ENCODE measurements around the gene KIAA1755. TPM values are rescaled to one million over a fixed set of nuclear protein-coding genes. Genes with fewer than 3 reads are reported as not detected.

KIAA1755 gene
- total RNA-seq, 4 donors from 2014 or later, result 1.1 to 3.6 (median 2.1) TPM

DNA sequence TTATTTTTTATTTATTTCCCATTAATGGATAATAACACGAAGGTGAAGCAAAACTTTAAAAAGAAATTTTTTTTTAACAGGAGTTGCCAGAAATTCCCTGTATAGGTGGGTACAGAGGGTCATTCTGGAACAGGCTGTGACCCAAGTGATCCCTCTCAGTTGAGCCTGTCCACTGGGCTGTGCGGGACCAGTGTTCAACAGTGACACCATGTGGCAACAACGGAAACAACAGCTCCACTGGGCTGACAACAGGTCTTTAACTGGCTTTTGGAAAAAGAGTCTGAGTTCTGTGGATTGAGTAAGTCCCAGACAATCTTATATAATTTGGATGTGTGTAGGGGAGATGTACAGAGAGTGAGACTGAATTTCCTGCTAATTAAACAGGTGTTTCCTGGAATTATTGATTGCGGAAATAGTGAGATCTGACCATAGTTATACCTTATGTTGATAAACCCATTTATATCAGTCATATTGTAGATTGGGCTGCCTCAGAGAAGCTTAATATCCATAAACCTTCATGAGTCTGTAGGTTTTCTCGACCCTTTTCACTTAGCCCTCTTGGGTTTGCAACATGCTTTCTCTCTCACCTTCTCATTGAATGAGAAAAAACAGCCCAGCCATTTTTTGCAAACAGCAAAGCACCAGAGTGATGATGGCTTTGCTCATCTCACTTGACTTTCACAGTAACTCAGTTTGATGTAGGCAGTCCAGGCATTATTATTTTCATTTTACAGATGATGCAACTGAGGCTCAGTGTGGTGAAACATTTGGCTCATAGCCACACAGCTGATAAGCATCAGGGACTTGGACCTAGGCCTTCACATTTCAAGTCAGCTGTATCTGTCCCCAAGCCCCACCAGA, 17.5 kb downstream of the KIAA1755 start:
- TF ChIP-seq, protein P1, sequence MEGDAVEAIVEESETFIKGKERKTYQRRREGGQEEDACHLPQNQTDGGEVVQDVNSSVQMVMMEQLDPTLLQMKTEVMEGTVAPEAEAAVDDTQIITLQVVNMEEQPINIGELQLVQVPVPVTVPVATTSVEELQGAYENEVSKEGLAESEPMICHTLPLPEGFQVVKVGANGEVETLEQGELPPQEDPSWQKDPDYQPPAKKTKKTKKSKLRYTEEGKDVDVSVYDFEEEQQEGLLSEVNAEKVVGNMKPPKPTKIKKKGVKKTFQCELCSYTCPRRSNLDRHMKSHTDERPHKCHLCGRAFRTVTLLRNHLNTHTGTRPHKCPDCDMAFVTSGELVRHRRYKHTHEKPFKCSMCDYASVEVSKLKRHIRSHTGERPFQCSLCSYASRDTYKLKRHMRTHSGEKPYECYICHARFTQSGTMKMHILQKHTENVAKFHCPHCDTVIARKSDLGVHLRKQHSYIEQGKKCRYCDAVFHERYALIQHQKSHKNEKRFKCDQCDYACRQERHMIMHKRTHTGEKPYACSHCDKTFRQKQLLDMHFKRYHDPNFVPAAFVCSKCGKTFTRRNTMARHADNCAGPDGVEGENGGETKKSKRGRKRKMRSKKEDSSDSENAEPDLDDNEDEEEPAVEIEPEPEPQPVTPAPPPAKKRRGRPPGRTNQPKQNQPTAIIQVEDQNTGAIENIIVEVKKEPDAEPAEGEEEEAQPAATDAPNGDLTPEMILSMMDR (IDR thresholded peaks at IDR 0.05; ENCODE audit: low read depth), result no peak

DNA sequence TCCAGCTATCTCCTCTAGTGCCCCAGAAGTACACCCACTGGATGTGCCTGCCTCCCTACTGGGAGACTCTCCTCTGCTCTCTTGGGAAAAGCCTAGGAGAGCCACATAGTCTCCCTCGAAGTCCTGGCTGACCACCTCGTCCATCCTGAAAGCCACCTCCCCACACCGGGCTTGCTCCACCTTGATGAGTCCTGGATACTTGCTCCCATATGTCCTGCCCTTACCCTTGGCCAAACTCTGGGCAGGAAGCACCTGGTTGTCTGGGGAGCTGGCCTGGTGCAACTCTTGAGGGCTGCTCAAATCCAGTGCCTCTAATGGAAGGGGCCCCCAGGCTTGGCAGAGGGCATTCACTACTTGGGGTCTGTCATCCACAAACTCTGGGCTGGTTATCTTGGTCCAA, 19.3 kb downstream of the KIAA1755 start:
- TF ChIP-seq, protein P1 (IDR thresholded peaks at IDR 0.05; ENCODE audit: low read depth), result no peak

DNA sequence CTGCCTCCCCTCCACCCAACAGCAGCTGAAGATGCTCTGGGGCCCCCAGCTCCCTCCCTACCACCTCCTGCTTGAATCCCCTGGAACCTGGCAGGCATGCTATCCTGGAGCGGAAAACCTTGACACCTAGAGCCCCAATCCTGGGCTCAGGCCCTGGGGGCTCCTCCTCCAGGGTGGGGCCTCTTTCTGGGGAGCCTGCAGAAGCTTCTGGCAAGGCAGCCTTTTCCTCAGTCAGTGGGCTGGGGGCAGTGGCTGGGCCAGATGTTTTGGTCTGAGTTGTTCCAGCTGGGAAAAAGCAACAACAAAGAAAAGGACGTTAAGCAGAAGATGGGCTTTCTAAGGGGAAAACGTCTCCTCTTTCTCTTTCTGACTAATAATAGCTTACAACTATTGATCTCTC, 21.1 kb downstream of the KIAA1755 start:
- TF ChIP-seq, protein P1 (IDR thresholded peaks at IDR 0.05; ENCODE audit: low read depth), result no peak

DNA sequence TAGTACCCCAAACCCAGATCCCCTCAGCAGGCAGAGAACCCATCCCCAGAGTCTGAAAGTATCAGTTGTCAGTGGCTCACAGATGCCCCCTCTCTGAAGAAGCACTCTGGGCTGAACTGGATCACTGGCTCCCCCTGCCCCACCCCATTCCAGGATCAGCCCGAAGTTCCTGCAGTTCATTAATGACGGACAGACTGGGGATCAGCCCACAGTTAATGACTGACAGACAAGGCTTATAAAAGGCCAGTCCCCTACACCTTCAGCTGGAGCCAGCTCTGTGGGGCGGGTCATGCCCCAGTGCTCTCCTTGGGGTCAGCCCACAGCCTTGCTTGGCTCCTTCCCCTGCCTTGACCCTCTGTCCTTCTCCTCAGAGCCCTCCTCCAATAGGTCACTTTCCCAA, 21.7 kb downstream of the KIAA1755 start:
- TF ChIP-seq, protein P1 (IDR thresholded peaks at IDR 0.05; ENCODE audit: low read depth), result no peak

DNA sequence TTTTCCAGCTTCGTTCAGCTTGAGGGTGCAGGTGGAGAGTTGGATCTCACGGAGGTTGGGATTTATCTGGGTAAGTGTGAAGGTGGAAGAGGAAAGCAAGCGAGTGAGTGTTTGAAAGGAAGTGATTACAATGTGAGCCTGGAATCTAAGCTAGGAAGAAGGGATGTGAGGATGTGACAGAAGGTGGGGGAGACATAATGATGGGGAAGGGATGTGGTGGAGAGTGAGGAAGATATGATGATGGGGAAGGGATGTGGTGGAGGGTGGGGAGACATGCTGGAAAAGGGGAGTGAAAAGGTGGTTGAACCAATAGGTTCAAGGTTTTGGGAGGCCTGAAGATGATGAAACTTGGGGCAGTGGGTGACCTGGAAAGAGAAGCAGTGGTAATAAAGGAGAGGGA, 23.2 kb downstream of the KIAA1755 start:
- TF ChIP-seq, protein P1 (IDR thresholded peaks at IDR 0.05; ENCODE audit: low read depth), result no peak

DNA sequence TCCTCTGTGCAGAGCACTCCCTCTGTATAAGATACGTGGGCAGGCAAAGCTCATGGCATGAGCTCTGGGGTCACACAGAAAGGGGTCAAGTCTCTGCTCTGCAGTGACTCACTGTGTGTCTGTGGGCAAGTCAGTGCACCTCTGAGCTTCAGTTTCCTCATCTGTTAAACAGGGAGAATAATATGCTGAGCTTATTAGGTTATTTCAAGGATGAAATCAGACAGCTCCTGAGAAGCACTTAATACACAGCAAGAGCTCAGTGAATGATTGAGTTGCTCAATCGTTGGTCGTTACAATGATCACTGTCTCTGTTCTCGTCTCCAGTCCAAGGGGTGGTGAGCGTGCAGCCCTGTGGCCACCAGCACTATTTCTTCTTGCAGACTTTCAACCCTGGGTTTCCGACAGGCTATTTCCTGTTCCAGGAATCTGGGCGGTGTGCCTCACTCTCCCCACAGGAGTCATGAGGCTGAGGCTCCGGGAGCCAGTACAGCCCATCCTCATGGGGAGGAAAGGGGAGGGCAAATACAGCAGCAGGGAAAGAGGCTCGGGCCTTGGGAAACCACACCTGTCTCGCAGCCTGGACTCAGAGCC, 28.9 kb downstream of the KIAA1755 start:
- TF ChIP-seq, protein P1 (IDR thresholded peaks at IDR 0.05; ENCODE audit: low read depth), result no peak

DNA sequence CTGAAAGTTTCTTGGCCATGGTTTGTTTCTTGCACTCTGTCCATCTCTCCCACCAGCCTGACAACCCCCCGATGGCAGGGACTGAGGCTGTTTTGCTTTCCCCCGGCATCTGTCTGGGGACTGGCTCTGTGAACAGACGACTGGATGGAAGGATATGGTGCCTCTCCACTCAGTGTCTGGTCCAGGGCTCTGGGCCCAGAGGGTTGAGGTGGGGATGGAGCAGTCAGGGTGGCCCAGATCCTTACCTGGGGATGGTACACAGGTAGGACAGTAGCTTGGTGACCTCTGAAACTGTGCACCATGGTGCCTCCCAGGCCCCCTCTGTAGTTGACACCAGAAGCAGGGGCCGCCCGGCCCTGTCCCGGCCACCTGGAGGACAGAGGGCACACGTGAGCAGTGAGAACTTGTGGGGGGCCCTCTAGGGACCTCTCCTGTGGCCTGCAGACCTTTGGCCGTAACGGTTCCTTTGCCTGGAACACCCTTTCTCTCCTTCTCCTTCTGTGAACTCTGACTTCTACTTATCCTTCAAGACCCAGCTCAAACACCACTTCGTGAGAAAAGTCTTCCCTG, 29.5 kb downstream of the KIAA1755 start:
- TF ChIP-seq, protein P1 (IDR thresholded peaks at IDR 0.05; ENCODE audit: low read depth), result no peak
